ENCODE data around the gene MAP10. TPM values are rescaled to one million over a fixed set of nuclear protein-coding genes. Genes with fewer than 3 reads are reported as not detected.
"Not testable (repeated sequence)": the region's sequence is repeated elsewhere in the genome, so short reads cannot be mapped to it uniquely, and the experiment has no call there.

MAP10 gene, protein sequence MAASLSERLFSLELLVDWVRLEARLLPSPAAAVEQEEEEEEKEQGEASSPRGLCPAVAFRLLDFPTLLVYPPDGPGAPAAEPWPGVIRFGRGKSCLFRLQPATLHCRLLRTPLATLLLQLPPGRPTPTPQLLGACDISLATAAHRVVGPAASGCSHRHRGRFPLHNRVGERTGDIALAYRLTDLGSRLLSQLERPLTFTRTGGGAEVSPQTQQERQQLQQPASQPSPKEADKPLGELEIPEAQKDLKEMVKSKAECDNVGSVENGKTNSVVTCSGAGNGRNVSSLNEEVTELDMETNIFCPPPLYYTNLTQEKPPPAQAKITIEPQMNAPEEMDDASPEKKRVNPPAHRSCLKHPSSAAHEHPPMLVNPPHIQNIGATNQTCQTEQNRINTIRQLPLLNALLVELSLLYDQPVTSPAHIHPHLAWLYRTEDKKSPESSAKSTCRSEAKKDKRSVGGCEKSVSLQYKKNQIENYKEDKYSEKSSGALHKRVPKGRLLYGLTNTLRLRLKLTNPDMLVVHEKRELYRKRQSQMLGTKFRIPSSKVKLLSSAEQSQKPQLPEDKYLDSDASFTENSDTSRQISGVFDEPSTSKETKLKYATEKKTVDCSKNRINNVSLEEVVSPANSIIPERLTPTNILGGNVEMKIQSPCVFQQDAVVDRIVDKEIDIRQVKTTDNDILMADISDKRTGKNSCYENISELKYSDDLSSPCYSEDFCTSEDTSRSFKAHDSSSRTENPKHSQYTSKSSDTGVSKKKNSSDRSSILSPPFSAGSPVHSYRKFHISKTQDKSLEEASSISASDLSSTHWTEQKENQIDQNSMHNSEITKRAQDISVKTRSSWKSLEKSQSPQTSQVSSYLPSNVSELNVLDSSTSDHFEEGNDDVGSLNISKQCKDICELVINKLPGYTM
- polyA plus RNA-seq: 1.3 TPM

GRCh38 chr1:232805269-232806185, at the start of gene MAP10:
Gene MAP10, plus strand, starts transcription at chr1:232805416. Its CDS starts 34 bp downstream, at chr1:232805450.
- Mint-ChIP-seq H3K4me1 (peaks cover 7 to 26% (median 15%) of the 10 kb centered on the region in 3 donors), H3K9me3 (peaks cover 0 to 10% (median 7%) of the 10 kb centered on the region in 3 donors), H3K4me3 (peak within 1 kb of the TSS; percentile 87 to 92 (median 90)), H3K36me3 (no peaks in the 10 kb centered on the region), H3K27me3 (peaks cover 2% of the 10 kb centered on the region), H3K27ac (peak within 1 kb of the TSS in 2 of 3 donors; percentile 40 to 90)

GRCh38 chr1:232764458-232765251, 40.6 kb upstream of the MAP10 start:
- Mint-ChIP-seq H3K4me1 (no peaks in the 10 kb centered on the region), H3K36me3 (no peaks in the 10 kb centered on the region), H3K9me3 (no peaks in the 10 kb centered on the region), H3K27me3 (peaks cover 15% of the 10 kb centered on the region), H3K27ac (no peak overlapping the region), H3K4me3 (no peak overlapping the region)

GRCh38 chr1:232765542-232765941, 39.7 kb upstream of the MAP10 start:
- no peak overlapping the region for H3K4me3 Mint-ChIP-seq
- no peaks in the 10 kb centered on the region for H3K4me1 Mint-ChIP-seq
- no peaks in the 10 kb centered on the region for H3K36me3 Mint-ChIP-seq
- peaks cover 15% of the 10 kb centered on the region for H3K27me3 Mint-ChIP-seq
- no peak overlapping the region for H3K27ac Mint-ChIP-seq
- H3K9me3 Mint-ChIP-seq: no peaks in the 10 kb centered on the region

DNA sequence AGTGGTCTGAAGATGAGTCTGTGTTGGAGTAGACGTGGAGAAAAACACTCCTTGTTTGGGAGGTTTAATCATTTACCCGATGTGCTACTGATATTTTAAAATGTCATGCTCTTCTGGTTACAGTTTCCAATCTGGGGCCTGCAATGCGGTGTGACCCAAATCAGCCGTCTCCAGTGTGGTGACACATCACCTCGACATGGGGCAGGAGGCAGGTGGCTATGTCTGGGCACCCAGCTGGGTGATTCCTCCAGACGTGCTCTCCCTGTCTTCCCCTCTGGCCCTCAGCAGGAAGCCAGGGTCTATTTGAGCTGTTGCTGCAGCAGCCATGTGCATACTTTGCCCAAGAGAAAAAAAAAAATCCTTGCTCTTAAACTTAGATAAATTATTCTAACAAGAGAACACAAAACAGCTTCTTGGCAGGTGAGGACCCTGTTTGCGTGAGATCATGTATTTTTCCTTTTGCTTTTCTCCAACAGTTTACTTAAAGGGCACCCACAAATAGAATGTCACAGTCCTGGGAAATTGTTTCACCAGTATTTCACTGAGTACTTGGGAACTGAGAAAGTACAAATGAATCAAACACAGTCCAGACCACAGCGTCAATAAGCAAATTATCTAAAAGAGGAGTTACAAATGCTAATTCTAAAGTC, 38.9 kb upstream of the MAP10 start:
- Mint-ChIP-seq H3K36me3 (no peaks in the 10 kb centered on the region), H3K27ac (no peak overlapping the region), H3K27me3 (peaks cover 15% of the 10 kb centered on the region), H3K4me1 (no peaks in the 10 kb centered on the region), H3K9me3 (no peaks in the 10 kb centered on the region), H3K4me3 (no peak overlapping the region)

DNA sequence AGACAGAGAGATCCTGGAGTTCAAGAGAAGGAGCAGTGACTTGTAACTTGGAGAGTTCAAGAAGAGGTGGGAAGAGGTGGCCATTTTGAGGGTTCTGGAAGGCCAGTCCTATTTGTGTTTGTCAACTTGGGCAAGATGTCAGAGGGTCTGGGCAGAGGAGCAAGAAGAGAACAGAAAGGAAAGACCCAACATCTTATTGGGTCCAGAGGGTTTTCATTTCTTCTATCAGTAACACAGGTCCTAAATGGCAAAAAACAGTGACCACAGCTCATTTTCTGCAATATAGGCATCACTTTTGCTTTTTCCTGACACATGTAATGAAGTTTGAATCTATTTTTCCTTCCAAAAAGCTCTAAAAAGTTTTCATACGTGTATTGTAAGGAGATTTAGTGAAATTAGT, 38.3 kb upstream of the MAP10 start:
- Mint-ChIP-seq H3K4me3 (no peak overlapping the region), H3K36me3 (no peaks in the 10 kb centered on the region), H3K9me3 (no peaks in the 10 kb centered on the region), H3K27me3 (peaks cover 15% of the 10 kb centered on the region), H3K27ac (no peak overlapping the region), H3K4me1 (no peaks in the 10 kb centered on the region)

- H3K27me3 Mint-ChIP-seq: peaks cover 15% of the 10 kb centered on the region
- H3K4me3 Mint-ChIP-seq: no peak overlapping the region
- H3K36me3 Mint-ChIP-seq: no peaks in the 10 kb centered on the region
- H3K4me1 Mint-ChIP-seq: no peaks in the 10 kb centered on the region
- no peaks in the 10 kb centered on the region for H3K9me3 Mint-ChIP-seq
- no peak overlapping the region for H3K27ac Mint-ChIP-seq
These were observed 37.7 kb upstream of the MAP10 start for GRCh38 chr1:232767305-232768074.

GRCh38 chr1:232768793-232769192, 36.4 kb upstream of the MAP10 start:
- Mint-ChIP-seq H3K9me3 (no peaks in the 10 kb centered on the region), H3K4me1 (no peaks in the 10 kb centered on the region), H3K36me3 (no peaks in the 10 kb centered on the region), H3K4me3 (no peak overlapping the region), H3K27me3 (peaks cover 17% of the 10 kb centered on the region), H3K27ac (no peak overlapping the region)

- H3K4me1 Mint-ChIP-seq: no peaks in the 10 kb centered on the region
- H3K4me3 Mint-ChIP-seq: no peak overlapping the region
- H3K36me3 Mint-ChIP-seq: no peaks in the 10 kb centered on the region
- H3K9me3 Mint-ChIP-seq: no peaks in the 10 kb centered on the region
- peaks cover 18% of the 10 kb centered on the region for H3K27me3 Mint-ChIP-seq
- H3K27ac Mint-ChIP-seq: no peak overlapping the region
These were observed 35.5 kb upstream of the MAP10 start for GRCh38 chr1:232769733-232770132.

DNA sequence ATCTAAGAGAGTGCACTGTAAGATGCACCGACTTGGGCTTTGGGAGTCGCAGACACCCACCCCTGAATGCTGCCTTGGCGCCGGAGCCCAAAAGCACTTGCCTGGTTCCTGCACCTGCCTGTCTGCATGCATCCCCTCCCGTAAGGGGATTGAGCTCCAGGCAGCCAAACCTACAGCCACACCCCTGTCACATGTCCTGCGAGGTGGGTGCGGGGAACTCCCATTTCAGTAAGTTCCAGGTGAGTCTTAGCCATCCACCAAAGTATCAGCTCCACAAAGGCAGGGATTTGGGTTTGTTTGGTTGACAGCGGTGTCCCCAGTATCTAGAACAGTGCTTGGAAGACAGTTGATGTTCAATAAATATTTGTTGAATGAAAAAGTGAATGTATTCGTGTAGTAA, 31.5 kb upstream of the MAP10 start:
- no peaks in the 10 kb centered on the region for H3K9me3 Mint-ChIP-seq

GRCh38 chr1:232776526-232777106, 28.6 kb upstream of the MAP10 start:
- Mint-ChIP-seq H3K27me3 (peaks cover 6% of the 10 kb centered on the region), H3K36me3 (peaks cover 3% of the 10 kb centered on the region), H3K4me3 (no peak overlapping the region), H3K9me3 (no peaks in the 10 kb centered on the region), H3K4me1 (no peaks in the 10 kb centered on the region), H3K27ac (no peak overlapping the region)

More for the DNA sequence above, 31.5 kb upstream of the MAP10 start:
- Mint-ChIP-seq H3K4me3 (no peak overlapping the region), H3K36me3 (peaks cover 3% of the 10 kb centered on the region), H3K27ac (no peak overlapping the region), H3K4me1 (no peaks in the 10 kb centered on the region), H3K27me3 (peaks cover 5% of the 10 kb centered on the region)

- Mint-ChIP-seq H3K4me3 (no peak overlapping the region), H3K9me3 (peaks cover 0 to 4% (median 0%) of the 10 kb centered on the region in 3 donors), H3K4me1 (no peaks in the 10 kb centered on the region), H3K27ac (no peak overlapping the region), H3K27me3 (peaks cover 1% of the 10 kb centered on the region), H3K36me3 (peaks cover 3% of the 10 kb centered on the region)
These were observed 24.9 kb upstream of the MAP10 start for GRCh38 chr1:232780354-232780753.

DNA sequence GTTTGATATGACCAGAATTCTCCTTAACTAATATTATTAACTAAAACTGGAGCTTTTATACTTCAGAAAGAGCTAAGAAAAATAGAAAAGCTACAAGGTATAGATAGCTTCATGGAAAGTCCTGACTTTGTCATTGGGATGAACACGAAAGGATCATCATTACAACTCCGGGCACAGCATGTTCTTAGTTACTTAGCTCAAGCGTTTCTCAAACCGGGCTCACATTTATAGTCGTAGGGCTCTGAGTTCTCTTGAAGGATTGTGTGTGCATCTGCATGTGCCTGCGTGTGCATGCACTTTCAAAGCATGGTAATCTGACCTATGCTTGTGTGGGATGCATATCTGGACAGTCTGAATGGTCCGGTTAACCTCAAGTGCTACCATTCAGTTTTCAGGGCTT, 20.4 kb upstream of the MAP10 start:
- H3K9me3 Mint-ChIP-seq: peaks cover 0 to 6% (median 0%) of the 10 kb centered on the region in 3 donors
- H3K27ac Mint-ChIP-seq: no peak overlapping the region
- no peak overlapping the region for H3K4me3 Mint-ChIP-seq
- peaks cover 0 to 3% (median 0%) of the 10 kb centered on the region in 3 donors for H3K4me1 Mint-ChIP-seq
- H3K27me3 Mint-ChIP-seq: peaks cover 1% of the 10 kb centered on the region
- H3K36me3 Mint-ChIP-seq: no peaks in the 10 kb centered on the region

DNA sequence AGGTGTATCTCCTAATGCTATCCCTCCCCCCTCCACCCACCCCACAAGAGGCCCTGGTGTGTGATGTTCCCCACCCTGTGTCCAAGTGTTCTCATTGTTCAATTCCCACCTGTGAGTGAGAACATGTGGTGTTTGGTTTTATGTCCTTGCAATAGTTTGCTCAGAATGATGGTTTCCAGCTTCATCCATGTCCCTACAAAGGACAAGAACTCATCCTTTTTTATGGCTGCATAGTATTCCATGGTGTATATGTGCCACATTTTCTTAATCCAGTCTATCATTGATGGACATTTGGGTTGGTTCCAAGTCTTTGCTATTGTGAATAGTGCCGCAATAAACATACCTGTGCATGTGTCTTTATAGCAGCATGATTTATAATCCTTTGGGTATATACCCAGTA, 19.6 kb upstream of the MAP10 start:
- not testable (repeated sequence) for H3K9me3 Mint-ChIP-seq, H3K36me3 Mint-ChIP-seq, H3K27ac Mint-ChIP-seq, H3K27me3 Mint-ChIP-seq, H3K4me1 Mint-ChIP-seq, H3K4me3 Mint-ChIP-seq

All from IgD-negative memory B cell (primary cell).